Mucosa of gallbladder (tissue), 1 donor: ENCODE measurements around the gene CSTF3. TPM values are rescaled to one million over a fixed set of nuclear protein-coding genes. Genes with fewer than 3 reads are reported as not detected.
"Not testable (repeated sequence)": the region's sequence is repeated elsewhere in the genome, so short reads cannot be mapped to it uniquely, and the experiment has no call there.

Source experiments
- DNase-seq: peaks from one replicate; pipeline ENCODE4 v3.0.0-alpha.2; 2020; ENCODE audit warnings: low spot score
- total RNA-seq: library from RNA; stranded (reverse); gene quantifications from one replicate; pipeline ENCODE4 v1.2.1, GENCODE V29; 2021
- donor health status: DM: no; HTN: no; CAD: no.

CSTF3 gene
- total RNA-seq, 1 donor from 2014 or later: 21.4 TPM

GRCh38 chr11:33160587-33160986 lies 693 bp downstream of the CSTF3 start:
- DNase-seq: no peak

- no peak for DNase-seq
Measured at GRCh38 chr11:33160136-33160535, 1.1 kb downstream of the CSTF3 start.

DNA sequence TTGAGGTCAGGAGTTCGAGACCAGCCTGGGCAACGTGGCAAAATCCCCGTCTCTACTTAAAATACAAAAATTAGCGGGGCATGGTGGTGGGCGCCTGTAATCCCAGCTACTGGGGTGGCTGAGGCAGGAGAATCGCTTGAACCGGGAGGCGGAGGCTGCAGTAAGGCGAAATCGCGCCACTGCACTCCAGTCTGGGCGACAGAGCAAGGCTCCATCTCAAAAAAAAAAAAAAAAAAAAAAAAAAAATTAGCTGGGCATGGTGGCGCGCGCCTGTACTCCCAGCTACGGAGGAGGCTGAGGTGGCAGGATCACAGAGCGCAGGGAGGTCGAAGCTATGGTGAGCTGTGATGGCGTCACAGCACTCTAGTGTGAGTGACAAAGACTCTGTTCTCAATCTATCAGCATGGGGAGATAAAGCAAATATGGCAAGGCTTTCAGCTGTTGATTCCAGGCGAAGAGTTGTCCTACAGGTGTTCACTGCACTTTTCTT lies 1.9 kb downstream of the CSTF3 start:
- not testable (repeated sequence) for DNase-seq

DNA sequence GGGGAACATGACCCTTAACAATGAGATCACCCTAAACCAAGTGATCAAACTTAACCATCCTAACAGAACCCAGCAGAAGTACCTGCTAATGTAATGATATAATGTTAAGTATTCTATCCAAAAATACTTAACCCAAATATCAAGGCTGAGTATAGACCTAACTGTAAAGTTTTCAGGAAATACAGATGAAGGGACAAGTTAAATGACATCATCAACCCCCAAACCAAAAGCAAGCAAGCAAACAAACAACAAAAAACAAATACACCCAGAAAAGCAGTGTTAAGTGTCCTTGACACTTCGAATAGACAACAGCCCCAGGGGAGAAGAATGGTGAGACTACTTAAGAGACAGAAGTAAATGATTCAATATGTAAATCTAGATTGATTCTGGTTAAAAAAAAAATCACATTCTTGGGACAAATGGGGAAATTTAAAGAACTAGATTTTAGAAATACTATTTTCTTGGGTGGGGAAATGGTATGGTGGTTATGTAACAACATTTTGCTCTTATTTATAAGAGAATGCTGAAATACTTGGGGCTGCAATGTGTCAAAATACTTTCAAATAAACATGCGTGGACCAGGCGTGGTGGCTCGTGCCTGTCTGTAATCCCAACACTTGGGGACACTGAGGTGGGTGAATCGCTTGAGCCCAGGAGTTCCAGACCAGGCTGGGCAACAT lies 2.5 kb downstream of the CSTF3 start:
- no peak for DNase-seq

GRCh38 chr11:33157103-33158027 lies 3.9 kb downstream of the CSTF3 start:
- DNase-seq: no peak

GRCh38 chr11:33151399-33151798 lies 9.9 kb downstream of the CSTF3 start:
- no peak for DNase-seq

DNA sequence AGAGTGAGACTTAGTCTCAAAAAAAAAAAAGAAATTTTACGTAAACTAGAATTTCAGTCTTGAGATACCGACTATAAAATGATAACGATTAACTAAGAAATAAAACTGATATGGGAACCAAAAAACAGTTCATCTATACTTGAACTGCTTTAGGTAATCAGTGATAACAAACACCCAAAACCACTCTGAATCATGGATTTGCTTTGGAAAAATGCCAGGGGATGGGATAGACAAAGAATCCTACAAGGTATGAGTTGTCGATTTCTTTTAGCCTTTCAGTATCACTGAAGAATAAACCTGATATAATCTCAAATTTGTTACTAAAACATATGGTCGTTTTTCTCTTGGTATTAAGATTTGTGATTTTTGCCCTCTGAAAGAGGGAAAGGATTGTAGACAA lies 13.7 kb downstream of the CSTF3 start:
- no peak for DNase-seq

GRCh38 chr11:33135768-33136443 lies 25.4 kb downstream of the CSTF3 start:
- no peak for DNase-seq

DNA sequence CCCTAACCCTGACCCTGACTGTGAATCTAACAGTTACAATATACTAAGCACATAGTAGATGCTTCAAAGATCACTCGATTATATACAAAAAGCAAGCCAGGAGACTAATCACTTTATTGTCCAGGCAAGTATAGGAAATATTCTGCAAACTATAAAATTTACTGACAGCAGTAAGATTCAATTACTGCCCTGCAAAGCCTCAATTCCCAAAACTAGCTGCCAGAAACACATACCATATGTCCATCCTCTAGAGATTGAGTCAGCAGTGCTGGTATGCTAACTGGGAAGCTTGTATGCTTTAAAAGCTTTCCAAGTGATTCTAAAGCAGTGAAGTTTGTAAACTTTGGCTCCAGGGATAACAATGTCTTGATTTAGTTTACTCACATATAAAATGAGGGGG lies 26.1 kb downstream of the CSTF3 start:
- no peak for DNase-seq

DNA sequence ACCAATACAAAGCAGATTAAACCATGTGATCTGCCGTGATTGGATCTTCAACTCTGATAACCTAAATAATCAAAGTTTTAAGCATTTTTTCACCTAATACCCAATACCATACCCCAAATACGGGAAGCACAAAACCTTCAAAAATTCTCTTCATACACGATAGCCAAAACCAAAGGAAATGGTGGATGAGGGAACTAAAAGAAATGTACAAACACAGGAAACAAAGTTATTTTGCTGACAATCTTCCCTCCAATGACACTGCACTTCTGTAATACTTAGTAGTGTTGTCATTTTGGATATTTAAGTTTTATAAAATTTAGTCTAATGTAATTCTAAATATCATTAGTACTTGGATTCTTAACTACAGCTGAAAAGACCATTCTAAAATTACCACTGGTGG lies 27.0 kb downstream of the CSTF3 start:
- no peak for DNase-seq

DNA sequence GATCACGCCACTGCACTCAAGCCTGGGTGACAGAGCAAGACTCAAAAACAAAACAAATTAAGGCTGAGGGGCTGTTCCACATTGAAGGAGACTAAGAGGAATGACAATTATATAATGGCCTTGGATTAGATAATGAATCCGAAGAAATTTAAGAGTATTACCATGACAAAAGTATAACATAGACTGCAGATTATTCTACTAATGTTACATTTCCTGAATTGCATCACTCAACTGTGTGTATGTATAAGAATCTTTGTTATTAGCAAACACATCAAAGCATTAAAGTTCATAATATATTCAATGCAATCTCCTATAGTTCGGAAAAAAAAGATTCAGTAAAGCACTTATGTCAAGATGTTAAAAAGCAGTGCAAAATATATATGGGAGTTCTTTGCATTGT lies 27.5 kb downstream of the CSTF3 start:
- DNase-seq: no peak

- DNase-seq: no peak
Measured at GRCh38 chr11:33132510-33132909, 28.8 kb downstream of the CSTF3 start.

DNA sequence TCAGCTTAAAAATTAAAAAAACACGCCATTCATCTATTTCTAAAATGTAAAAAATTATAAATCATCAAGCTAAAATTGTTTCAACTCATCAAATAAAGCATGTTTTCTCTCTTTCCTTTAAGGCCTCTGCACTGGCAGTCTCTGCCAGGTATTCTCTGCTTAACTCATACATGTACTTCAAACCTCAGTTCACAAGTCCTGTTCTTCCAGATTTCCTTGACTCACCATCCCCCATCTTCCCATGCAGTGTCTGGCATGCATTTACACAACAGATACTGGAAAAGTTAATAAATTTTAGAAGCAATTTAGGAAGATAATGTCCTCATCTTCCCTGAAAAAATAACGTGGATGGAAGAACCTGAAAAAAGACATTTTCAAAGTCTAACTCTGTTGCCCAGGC lies 32.5 kb downstream of the CSTF3 start:
- no peak for DNase-seq

DNA sequence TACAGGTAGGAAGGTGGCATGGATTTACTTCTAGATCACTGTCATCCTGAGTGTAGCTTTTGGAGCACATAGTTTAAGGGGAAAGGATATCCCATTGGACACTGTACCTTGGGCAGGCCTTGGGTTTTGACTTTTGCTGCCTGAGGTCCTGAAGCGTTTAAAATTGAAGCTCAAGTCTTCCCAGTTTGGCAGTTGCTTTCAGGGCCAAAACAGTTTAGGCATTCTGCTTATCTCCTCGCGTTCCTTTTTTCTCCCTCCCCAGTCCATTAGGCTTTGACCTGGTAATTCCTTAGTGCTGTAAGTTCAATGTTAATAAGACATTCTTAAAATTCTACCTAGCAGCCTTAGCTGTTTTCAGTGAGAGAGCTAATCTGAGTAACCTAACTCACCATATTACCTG lies 35.7 kb downstream of the CSTF3 start:
- no peak for DNase-seq

- no peak for DNase-seq
Measured at GRCh38 chr11:33125025-33125424, 36.3 kb downstream of the CSTF3 start.

- DNase-seq: not testable (repeated sequence)
Measured at GRCh38 chr11:33122696-33123095, 38.6 kb downstream of the CSTF3 start.

DNA sequence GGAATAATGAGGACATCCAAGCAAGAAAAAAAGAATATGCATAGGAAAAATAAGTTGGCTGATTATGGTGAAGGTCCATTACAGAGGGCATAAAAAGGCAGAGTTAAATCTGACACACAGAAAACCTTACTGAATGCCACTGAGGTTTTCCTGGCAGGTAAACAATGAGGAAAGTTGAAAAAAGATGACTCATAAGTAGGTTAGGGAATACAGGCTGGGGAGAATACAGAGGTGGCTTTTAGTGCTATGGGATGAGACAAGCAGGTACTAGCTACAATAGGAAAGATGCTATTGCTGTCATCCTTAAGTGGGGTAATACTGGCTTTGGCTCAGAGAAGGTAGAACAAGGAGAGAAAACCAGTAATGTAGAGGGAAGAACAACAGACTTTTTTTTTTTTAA lies 44.7 kb downstream of the CSTF3 start:
- no peak for DNase-seq

DNA sequence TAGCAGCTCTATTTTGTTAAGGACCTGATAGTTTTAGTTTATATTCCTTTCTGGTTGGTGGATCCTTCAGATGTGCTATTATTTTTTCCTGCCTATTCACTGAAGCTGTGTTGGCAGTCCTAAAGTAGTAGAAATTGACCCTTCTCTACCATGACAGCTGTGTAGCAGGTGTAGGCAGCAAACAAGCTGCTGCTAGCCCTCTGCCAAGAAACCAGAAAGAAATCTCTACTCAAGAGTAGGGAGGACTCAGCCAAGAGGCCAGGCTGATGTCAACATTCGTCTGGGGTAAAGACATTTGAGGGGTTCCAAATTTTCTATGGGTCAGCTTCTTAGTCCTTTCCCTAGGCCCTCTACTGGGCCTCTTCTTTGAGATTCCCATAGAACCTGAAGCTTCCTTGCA lies 51.2 kb downstream of the CSTF3 start:
- DNase-seq: no peak

DNA sequence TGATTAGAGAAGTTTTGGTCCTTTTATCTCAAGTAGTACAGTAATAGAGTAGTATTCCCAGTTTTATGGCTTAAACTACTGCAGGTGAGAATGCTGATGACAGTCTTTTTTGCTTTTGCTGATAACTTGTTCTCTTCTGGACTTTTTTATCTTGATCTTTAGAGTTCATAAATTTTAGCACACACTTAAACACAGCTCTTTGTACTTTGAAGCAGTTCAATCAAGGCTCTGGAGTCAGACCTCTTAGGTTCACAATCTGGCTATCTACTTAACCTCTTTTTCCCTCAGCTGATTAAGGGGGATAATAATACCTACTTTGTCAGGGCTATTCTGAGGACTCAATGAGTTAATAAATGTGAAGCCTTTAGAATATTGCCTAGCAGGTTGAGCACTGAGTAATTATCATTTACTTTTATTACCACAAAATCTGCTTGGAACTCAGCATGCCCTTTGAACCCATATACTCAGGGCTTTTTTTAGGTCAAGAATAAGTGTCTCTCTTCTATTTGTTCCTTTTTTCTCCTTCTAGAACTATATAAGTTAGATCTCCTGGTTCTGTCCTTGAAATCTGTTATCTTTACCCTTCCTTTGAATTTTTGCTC lies 51.9 kb downstream of the CSTF3 start:
- no peak for DNase-seq

- DNase-seq: no peak
Measured at GRCh38 chr11:33103836-33104235, 57.4 kb downstream of the CSTF3 start.

- no peak for DNase-seq
Measured at GRCh38 chr11:33094157-33094556, 67.1 kb downstream of the CSTF3 start.

- no peak for DNase-seq
Measured at GRCh38 chr11:33089776-33090175, 71.5 kb downstream of the CSTF3 start.
